ENCODE measurements around the gene XRRA1. TPM values are rescaled to one million over a fixed set of nuclear protein-coding genes. Genes with fewer than 3 reads are reported as not detected.

Gene XRRA1
- total RNA-seq, 4 donors from 2014 or later: 5.9 to 74.2 (median 26.9) TPM

GRCh38 chr11:74806267-74806666, 142.6 kb downstream of the XRRA1 start:
- intact Hi-C loops (cut with DNase I; ENCODE audit: low total_unique reads): no loop called here
- Histone ChIP-seq H3K4me1 (no peaks in the 10 kb centered on the region), H3K9me3 (no peaks in the 10 kb centered on the region), H3K4me3 (no peak overlapping the region), H3K27me3 (no peaks in the 10 kb centered on the region), H3K36me3 (no peaks in the 10 kb centered on the region), H3K27ac (no peak overlapping the region)
- DNase-seq: no peak
- no peak for TF ChIP-seq CTCF (IDR thresholded peaks at IDR 0.05)
- TF ChIP-seq POLR2A (IDR thresholded peaks at IDR 0.05): no peak

- no peak for TF ChIP-seq CTCF (IDR thresholded peaks at IDR 0.05)
- no peak for TF ChIP-seq POLR2A (IDR thresholded peaks at IDR 0.05)
- intact Hi-C loops (cut with DNase I; ENCODE audit: low total_unique reads): no loop called here
- H3K9me3 ChIP-seq: no peaks in the 10 kb centered on the region
- no peaks in the 10 kb centered on the region for H3K27me3 ChIP-seq
- H3K4me1 ChIP-seq: no peaks in the 10 kb centered on the region
- no peak overlapping the region for H3K27ac ChIP-seq
- no peaks in the 10 kb centered on the region for H3K36me3 ChIP-seq
- H3K4me3 ChIP-seq: no peak overlapping the region
- no peak for DNase-seq
Measured at GRCh38 chr11:74791333-74792100, 157.4 kb downstream of the XRRA1 start.

Small RNA genes within 50 kb of the gene (small RNA-seq; reads per million reads assigned to genes)
- not detected for gene RN7SL239P
- gene RNU6-216P: not detected

Other genes starting within 250 kb of the XRRA1 start
- 100 to 1,000 TPM in 1 of 4 donors, 1 to 10 TPM in 1, under 1 TPM in 2; 0.41 to 115 (median 2.9) TPM for gene CHRDL2, start 217.7 kb downstream of the XRRA1 start, total RNA-seq
- gene RNF169, start 200.2 kb downstream of the XRRA1 start, total RNA-seq: 10 to 100 TPM; 15.0 to 42.4 (median 25.0) TPM
- gene SPCS2, start 175 bp upstream of the XRRA1 start, total RNA-seq: 100 to 1,000 TPM in 1 of 4 donors, 10 to 100 TPM in 2, 1 to 10 TPM in 1; 4.9 to 126 (median 28.0) TPM
- gene NEU3, start 39.8 kb upstream of the XRRA1 start, total RNA-seq: 10 to 100 TPM; 10.9 to 50.0 (median 13.3) TPM
- gene OR2AT4, start 147.8 kb upstream of the XRRA1 start, total RNA-seq: not detected
- 10 to 100 TPM; 11.8 to 58.1 (median 31.8) TPM for gene SLCO2B1, start 202.0 kb upstream of the XRRA1 start, total RNA-seq

All from uterus (tissue), 4 donors.